Mucosa of stomach (tissue), 1 donor: ENCODE data around the gene SSH3.

ENCODE experiments used
- H3K27me3 ChIP-seq: one replicate; pipeline ENCODE4 v1.7.0; 2013; ENCODE audit warnings: mild to moderate bottlenecking, low read length; ENCODE audit not compliant: control insufficient read depth, insufficient read depth
- H3K36me3 ChIP-seq: one replicate; pipeline ENCODE4 v1.7.0; 2013; ENCODE audit warnings: low read length; ENCODE audit not compliant: control insufficient read depth, insufficient read depth
- H3K4me1 ChIP-seq: one replicate; pipeline ENCODE4 v1.7.0; 2013; ENCODE audit warnings: mild to moderate bottlenecking, low read length; ENCODE audit not compliant: control insufficient read depth, insufficient read depth
- H3K4me3 ChIP-seq: one replicate; pipeline ENCODE4 v1.7.0; 2013; ENCODE audit warnings: low read length
- H3K9ac ChIP-seq: one replicate; pipeline ENCODE4 v1.7.0; 2013; ENCODE audit warnings: mild to moderate bottlenecking, low read length, moderate library complexity
- H3K9me3 ChIP-seq: one replicate; pipeline ENCODE4 v1.7.0; 2013; ENCODE audit warnings: mild to moderate bottlenecking, low read length, moderate library complexity; ENCODE audit not compliant: control insufficient read depth
- donor health status: Pancreatic carcinoma.

The SSH3 gene

GRCh38 chr11:67344264-67344663, 40.9 kb downstream of the SSH3 start:
- Histone ChIP-seq H3K4me3 (no peak overlapping the region), H3K27me3 (no peaks in the 10 kb centered on the region), H3K36me3 (no peaks in the 10 kb centered on the region), H3K4me1 (peaks cover 45% of the 10 kb centered on the region), H3K9me3 (no peaks in the 10 kb centered on the region), H3K9ac (no peak overlapping the region)

- Histone ChIP-seq H3K9ac (peak overlapping the region; percentile 3), H3K27me3 (no peaks in the 10 kb centered on the region), H3K4me1 (peaks cover 51% of the 10 kb centered on the region), H3K36me3 (no peaks in the 10 kb centered on the region), H3K4me3 (no peak overlapping the region), H3K9me3 (no peaks in the 10 kb centered on the region)
Measured at GRCh38 chr11:67345247-67345919, 42.1 kb downstream of the SSH3 start.

- no peak overlapping the region for H3K4me3 ChIP-seq
- no peaks in the 10 kb centered on the region for H3K9me3 ChIP-seq
- H3K36me3 ChIP-seq = no peaks in the 10 kb centered on the region
- H3K27me3 ChIP-seq = no peaks in the 10 kb centered on the region
- peak overlapping the region; percentile 3 for H3K9ac ChIP-seq
- H3K4me1 ChIP-seq = peaks cover 56% of the 10 kb centered on the region
Measured at GRCh38 chr11:67345920-67346819, 42.8 kb downstream of the SSH3 start.

GRCh38 chr11:67347964-67348749, 44.8 kb downstream of the SSH3 start:
- Histone ChIP-seq H3K36me3 (no peaks in the 10 kb centered on the region), H3K9me3 (no peaks in the 10 kb centered on the region), H3K27me3 (no peaks in the 10 kb centered on the region), H3K4me3 (no peak overlapping the region), H3K9ac (no peak overlapping the region), H3K4me1 (peaks cover 70% of the 10 kb centered on the region)

GRCh38 chr11:67349036-67349435, 45.7 kb downstream of the SSH3 start:
- H3K27me3 ChIP-seq = no peaks in the 10 kb centered on the region
- peaks cover 73% of the 10 kb centered on the region for H3K4me1 ChIP-seq
- H3K36me3 ChIP-seq = no peaks in the 10 kb centered on the region
- H3K4me3 ChIP-seq = no peak overlapping the region
- no peaks in the 10 kb centered on the region for H3K9me3 ChIP-seq
- no peak overlapping the region for H3K9ac ChIP-seq

GRCh38 chr11:67349457-67349856, 46.1 kb downstream of the SSH3 start:
- H3K4me3 ChIP-seq = no peak overlapping the region
- H3K4me1 ChIP-seq = peaks cover 73% of the 10 kb centered on the region
- no peaks in the 10 kb centered on the region for H3K27me3 ChIP-seq
- H3K9me3 ChIP-seq = no peaks in the 10 kb centered on the region
- no peak overlapping the region for H3K9ac ChIP-seq
- no peaks in the 10 kb centered on the region for H3K36me3 ChIP-seq

- no peaks in the 10 kb centered on the region for H3K27me3 ChIP-seq
- no peak overlapping the region for H3K4me3 ChIP-seq
- H3K9me3 ChIP-seq = no peaks in the 10 kb centered on the region
- peaks cover 73% of the 10 kb centered on the region for H3K4me1 ChIP-seq
- H3K36me3 ChIP-seq = no peaks in the 10 kb centered on the region
- no peak overlapping the region for H3K9ac ChIP-seq
Measured at GRCh38 chr11:67349928-67350465, 46.7 kb downstream of the SSH3 start.

GRCh38 chr11:67351275-67352005, 48.1 kb downstream of the SSH3 start:
- Histone ChIP-seq H3K4me3 (no peak overlapping the region), H3K4me1 (peaks cover 76% of the 10 kb centered on the region), H3K36me3 (no peaks in the 10 kb centered on the region), H3K9ac (peak overlapping the region; percentile 26), H3K27me3 (no peaks in the 10 kb centered on the region), H3K9me3 (no peaks in the 10 kb centered on the region)

- Histone ChIP-seq H3K9ac (peak overlapping the region; percentile 98), H3K4me1 (peaks cover 80% of the 10 kb centered on the region), H3K27me3 (no peaks in the 10 kb centered on the region), H3K36me3 (no peaks in the 10 kb centered on the region), H3K9me3 (no peaks in the 10 kb centered on the region), H3K4me3 (peak overlapping the region; percentile 77)
Measured at GRCh38 chr11:67352546-67353316, 49.4 kb downstream of the SSH3 start.

GRCh38 chr11:67353317-67354074, 50.2 kb downstream of the SSH3 start, which contains the start of gene POLD4:
TSS of gene POLD4 (minus strand) at chr11:67353546. CDS start at chr11:67353399, 147 bp downstream.
- peak within 1 kb of the TSS; percentile 77 for H3K4me3 ChIP-seq
- H3K9ac ChIP-seq = peak within 1 kb of the TSS; percentile 98
- no peaks in the 10 kb centered on the region for H3K36me3 ChIP-seq
- H3K27me3 ChIP-seq = no peaks in the 10 kb centered on the region
- no peaks in the 10 kb centered on the region for H3K9me3 ChIP-seq
- H3K4me1 ChIP-seq = peaks cover 78% of the 10 kb centered on the region
